ENCODE data around the gene SLC25A48.
A peak's percentile ranks its signal among the peaks of the same experiment; 100 is the strongest.

Gene SLC25A48

GRCh38 chr5:135834639-135835529, at the start of gene SLC25A48:
TSS of gene SLC25A48 (plus strand) at chr5:135834663. CDS start at chr5:135834848, 185 bp downstream.
- DNase-seq = peak in 1 of 2 experiments; percentile 15

GRCh38 chr5:135800656-135801055, 33.8 kb upstream of the SLC25A48 start:
- no peak for DNase-seq

GRCh38 chr5:135810188-135810943, 24.1 kb upstream of the SLC25A48 start:
- no peak for DNase-seq

- DNase-seq = no peak
Measured at GRCh38 chr5:135811007-135811406, 23.5 kb upstream of the SLC25A48 start.

- no peak for DNase-seq
Measured at GRCh38 chr5:135813758-135814157, 20.7 kb upstream of the SLC25A48 start.

- DNase-seq = no peak
Measured at GRCh38 chr5:135814316-135814715, 20.1 kb upstream of the SLC25A48 start.

GRCh38 chr5:135814812-135815211, 19.7 kb upstream of the SLC25A48 start:
- DNase-seq = no peak

- no peak for DNase-seq
Measured at GRCh38 chr5:135821061-135821801, 13.2 kb upstream of the SLC25A48 start.

GRCh38 chr5:135821802-135822201, 12.7 kb upstream of the SLC25A48 start:
- no peak for DNase-seq

GRCh38 chr5:135822286-135822685, 12.2 kb upstream of the SLC25A48 start:
- DNase-seq = no peak

GRCh38 chr5:135822959-135823358, 11.5 kb upstream of the SLC25A48 start:
- no peak for DNase-seq

GRCh38 chr5:135823881-135824280, 10.6 kb upstream of the SLC25A48 start:
- no peak for DNase-seq

- no peak for DNase-seq
Measured at GRCh38 chr5:135824541-135825041, 9.9 kb upstream of the SLC25A48 start.

- no peak for DNase-seq
Measured at GRCh38 chr5:135825373-135826220, 8.9 kb upstream of the SLC25A48 start.

- no peak for DNase-seq
Measured at GRCh38 chr5:135826221-135826525, 8.3 kb upstream of the SLC25A48 start.

- DNase-seq = no peak
Measured at GRCh38 chr5:135826994-135827671, 7.3 kb upstream of the SLC25A48 start.

- no peak for DNase-seq
Measured at GRCh38 chr5:135827965-135828781, 6.3 kb upstream of the SLC25A48 start.

- DNase-seq = no peak
Measured at GRCh38 chr5:135828782-135829127, 5.7 kb upstream of the SLC25A48 start.

- DNase-seq = no peak
Measured at GRCh38 chr5:135829179-135829578, 5.3 kb upstream of the SLC25A48 start.

GRCh38 chr5:135829681-135830383, 4.6 kb upstream of the SLC25A48 start:
- DNase-seq = peak; percentile 32 to 66

Measured in NCI-H446 (cell line).